Cardiac fibroblast (primary cell): Measurements from ENCODE around the gene OR5D16.

Experiments used
- DNase-seq, 2 donors: peaks; one replicate each; pipeline versions ENCODE4 v3.0.0 to v3.0.0-alpha.2; 2010; ENCODE audit warnings: low read depth in 2 of 2
- H3K4me3 ChIP-seq, 2 donors: replicated peaks in 1 of 2; 1 replicate in 1 of 2; 2 replicates in 1 of 2; pipeline ENCODE4 v1.5.1; 2011; ENCODE audit warnings: low read depth in 2 of 2, low read length in 2 of 2, mild to moderate bottlenecking in 2 of 2, moderate library complexity in 1 of 2
- TF ChIP-seq, protein P1 (sequence below): IDR thresholded peaks from one replicate; pipeline ENCODE4 v1.5.1; 2011; ENCODE audit warnings: low read depth, mild to moderate bottlenecking, low read length, inconsistent platforms

The OR5D16 gene

DNA sequence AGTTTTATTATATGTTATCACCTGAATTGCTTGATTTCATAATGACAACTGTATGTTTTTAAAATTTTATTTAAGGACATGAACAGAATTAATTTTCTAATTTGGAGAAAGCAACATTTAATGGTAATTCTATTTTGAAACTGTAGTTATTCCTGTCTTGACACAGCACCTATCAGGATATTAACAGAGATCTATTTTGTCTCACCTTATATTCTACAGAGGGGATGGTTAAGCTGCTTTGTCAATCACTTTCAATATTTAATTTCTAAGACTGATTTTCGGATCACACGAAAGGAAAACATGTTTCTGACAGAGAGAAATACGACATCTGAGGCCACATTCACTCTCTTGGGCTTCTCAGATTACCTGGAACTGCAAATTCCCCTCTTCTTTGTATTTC lies at the start of gene OR5D16:
OR5D16 (plus strand) TSS at position 301 of the 400 bp plus-strand sequence; CDS start at position 301, 0 bp downstream.
- no peak for DNase-seq
- TF ChIP-seq, protein P1, sequence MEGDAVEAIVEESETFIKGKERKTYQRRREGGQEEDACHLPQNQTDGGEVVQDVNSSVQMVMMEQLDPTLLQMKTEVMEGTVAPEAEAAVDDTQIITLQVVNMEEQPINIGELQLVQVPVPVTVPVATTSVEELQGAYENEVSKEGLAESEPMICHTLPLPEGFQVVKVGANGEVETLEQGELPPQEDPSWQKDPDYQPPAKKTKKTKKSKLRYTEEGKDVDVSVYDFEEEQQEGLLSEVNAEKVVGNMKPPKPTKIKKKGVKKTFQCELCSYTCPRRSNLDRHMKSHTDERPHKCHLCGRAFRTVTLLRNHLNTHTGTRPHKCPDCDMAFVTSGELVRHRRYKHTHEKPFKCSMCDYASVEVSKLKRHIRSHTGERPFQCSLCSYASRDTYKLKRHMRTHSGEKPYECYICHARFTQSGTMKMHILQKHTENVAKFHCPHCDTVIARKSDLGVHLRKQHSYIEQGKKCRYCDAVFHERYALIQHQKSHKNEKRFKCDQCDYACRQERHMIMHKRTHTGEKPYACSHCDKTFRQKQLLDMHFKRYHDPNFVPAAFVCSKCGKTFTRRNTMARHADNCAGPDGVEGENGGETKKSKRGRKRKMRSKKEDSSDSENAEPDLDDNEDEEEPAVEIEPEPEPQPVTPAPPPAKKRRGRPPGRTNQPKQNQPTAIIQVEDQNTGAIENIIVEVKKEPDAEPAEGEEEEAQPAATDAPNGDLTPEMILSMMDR: no peak
- H3K4me3 ChIP-seq: no peak within 1 kb of the TSS

DNA sequence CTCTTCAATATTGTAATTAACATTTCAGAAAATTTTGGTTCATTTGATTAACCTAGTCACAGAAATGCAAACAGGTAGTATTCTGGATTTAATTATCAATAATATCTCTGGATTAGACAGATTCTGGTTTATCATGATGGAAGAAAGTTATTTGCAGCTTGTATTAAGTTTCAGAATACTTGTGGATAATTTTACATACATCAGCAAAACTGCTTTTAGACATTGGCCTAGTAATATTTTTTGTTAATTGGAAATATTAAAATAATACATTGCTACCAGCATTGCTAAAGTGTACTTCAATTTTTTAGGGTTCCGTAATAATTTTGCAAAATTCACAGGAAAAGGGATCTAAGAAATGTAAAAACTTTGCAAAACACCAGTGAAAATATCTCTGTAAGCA lies 46.9 kb upstream of the OR5D16 start:
- no peak overlapping the region for H3K4me3 ChIP-seq
- TF ChIP-seq, protein P1: no peak
- no peak for DNase-seq

DNA sequence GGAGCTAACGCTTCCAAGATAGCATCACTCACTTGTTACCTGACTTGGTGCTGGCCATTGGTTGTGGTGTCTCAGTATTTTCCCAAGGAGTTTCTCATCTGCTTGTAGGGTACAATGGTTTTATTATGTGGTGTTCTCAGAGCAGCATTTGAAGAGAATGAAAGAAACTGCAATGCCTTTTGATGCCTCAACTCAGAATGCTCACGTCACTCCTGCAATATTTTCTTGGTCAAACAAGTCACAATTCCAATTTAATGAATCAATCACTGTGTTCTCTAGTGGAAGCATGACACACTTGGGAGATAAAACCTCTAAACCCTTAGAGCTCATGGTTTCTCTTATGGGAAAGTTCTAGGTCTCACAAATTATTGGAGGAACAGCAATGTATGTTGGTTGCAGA lies 45.2 kb upstream of the OR5D16 start:
- TF ChIP-seq, protein P1: no peak
- H3K4me3 ChIP-seq: no peak overlapping the region
- DNase-seq: no peak

DNA sequence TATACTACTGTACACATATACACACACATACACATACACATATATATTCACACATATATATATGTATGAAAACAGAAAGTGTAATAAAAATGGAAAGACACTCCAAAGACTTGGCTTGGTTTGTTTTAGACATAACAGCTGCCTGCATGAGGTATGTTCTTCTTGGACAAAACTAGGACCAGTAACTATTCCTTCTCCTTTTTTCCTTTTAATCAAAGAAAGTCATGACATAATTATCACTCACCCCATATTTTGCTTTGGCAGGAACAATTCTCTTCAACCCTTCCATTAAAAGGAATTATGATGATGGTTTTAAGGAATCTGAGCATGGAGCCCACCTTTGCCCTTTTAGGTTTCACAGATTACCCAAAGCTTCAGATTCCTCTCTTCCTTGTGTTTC lies 43.3 kb upstream of the OR5D16 start, which contains the start of gene OR5D14:
OR5D14 (plus strand) TSS at position 301 of the 400 bp plus-strand sequence; CDS start at position 301, 0 bp downstream.
- DNase-seq: no peak
- TF ChIP-seq, protein P1: no peak
- no peak within 1 kb of the TSS for H3K4me3 ChIP-seq

DNA sequence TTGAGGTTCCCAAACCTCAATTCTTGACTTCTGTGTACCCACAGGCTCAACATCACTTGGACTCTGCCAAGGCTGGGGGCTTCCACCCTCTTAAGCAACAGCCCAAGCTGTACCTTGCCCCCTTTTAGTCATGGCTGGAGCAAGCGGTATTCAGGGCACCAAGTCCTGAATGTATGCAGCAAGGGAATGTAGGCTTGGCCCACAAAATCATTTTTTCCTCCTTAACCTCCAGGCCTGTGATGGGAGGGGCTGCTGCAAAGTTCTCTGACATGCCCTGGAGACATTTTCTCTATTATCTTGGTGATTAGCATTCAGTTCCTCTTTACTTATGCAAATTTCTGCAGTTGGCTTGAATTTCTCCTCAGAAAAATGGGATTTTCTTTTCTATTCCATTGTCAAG lies 32.3 kb upstream of the OR5D16 start:
- DNase-seq: no peak
- TF ChIP-seq, protein P1: no peak
- no peak overlapping the region for H3K4me3 ChIP-seq

DNA sequence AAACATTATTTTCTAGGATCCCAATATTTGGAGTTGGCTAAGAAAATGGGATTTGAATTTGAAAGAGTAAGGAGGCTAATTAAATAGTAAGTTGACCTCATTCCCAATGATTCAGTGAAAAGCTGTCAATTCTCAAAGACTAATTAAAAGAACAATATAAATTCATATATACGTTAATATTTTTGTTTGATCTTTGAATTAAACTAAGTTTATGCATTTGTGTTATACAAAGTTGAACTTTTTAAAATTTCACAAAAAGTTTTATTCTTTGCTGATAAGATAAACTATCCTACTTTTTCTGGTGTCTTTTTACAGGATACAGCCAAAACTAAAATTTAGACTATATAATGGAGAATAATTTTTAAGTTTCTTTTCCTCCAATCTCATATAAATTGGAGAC lies 27.5 kb upstream of the OR5D16 start, which contains the start of gene OR5L1:
OR5L1 (plus strand) TSS at position 301 of the 400 bp plus-strand sequence. CDS start 100 bp downstream, outside the sequence.
- no peak within 1 kb of the TSS for H3K4me3 ChIP-seq
- TF ChIP-seq, protein P1: no peak

DNA sequence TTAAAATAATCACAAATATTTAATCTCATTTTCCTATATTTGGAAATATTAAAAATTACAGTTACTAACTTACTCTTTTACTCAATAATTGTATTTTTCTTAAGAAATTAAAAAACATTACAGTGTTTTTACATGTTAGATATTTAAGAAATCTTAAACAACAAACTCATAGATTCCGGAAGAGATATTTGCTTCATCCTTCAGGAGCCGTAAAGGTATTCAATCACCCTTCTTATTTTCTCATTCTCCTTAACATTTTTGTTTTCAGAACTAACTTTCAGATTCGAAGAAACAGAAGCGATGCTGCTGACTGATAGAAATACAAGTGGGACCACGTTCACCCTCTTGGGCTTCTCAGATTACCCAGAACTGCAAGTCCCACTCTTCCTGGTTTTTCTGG lies 19.2 kb upstream of the OR5D16 start, which contains the start of gene OR5D18:
OR5D18 (plus strand) TSS at position 301 of the 400 bp plus-strand sequence; CDS start at position 301, 0 bp downstream.
- TF ChIP-seq, protein P1: no peak
- no peak for DNase-seq

More for the DNA sequence above, 27.5 kb upstream of the OR5D16 start, which contains the start of gene OR5L1:
- DNase-seq: no peak

More for the DNA sequence above, 19.2 kb upstream of the OR5D16 start, which contains the start of gene OR5D18:
- H3K4me3 ChIP-seq: no peak within 1 kb of the TSS
